GM23248 (cell line): ENCODE data around the gene SHISA5. TPM values are rescaled to one million over a fixed set of nuclear protein-coding genes. Genes with fewer than 3 reads are reported as not detected.
"Not testable (repeated sequence)": the region's sequence is repeated elsewhere in the genome, so short reads cannot be mapped to it uniquely, and the experiment has no call there.

Source experiments
- DNase-seq: peaks from one replicate; pipeline ENCODE4 v3.0.0-alpha.2; 2015
- H2AFZ ChIP-seq: fragments of 200-600 bp; sonication (generic); 2 replicates; pipeline ENCODE4 v1.6.1; 2016; ENCODE audit warnings: antibody characterized with exemption
- H3F3A ChIP-seq: fragments of 200-600 bp; sonication (generic); 2 replicates; pipeline ENCODE4 v1.6.1; 2016; ENCODE audit warnings: mild to moderate bottlenecking, antibody characterized with exemption, mixed run types; ENCODE audit not compliant: insufficient read depth
- H3K27ac ChIP-seq: fragments of 200-600 bp; sonication (generic); 2 replicates; pipeline ENCODE4 v1.5.1; 2016; ENCODE audit warnings: mild to moderate bottlenecking
- H3K27me3 ChIP-seq: fragments of 200-600 bp; sonication (generic); replicated peaks from 2 replicates; pipeline ENCODE4 v1.6.1; 2016; ENCODE audit warnings: mild to moderate bottlenecking; ENCODE audit not compliant: insufficient read depth
- H3K36me3 ChIP-seq: fragments of 200-600 bp; sonication (generic); 2 replicates; pipeline ENCODE4 v1.6.1; 2016; ENCODE audit warnings: low read depth, mild to moderate bottlenecking
- H3K4me1 ChIP-seq: fragments of 200-600 bp; sonication (generic); 2 replicates; pipeline ENCODE4 v1.6.1; 2016; ENCODE audit warnings: mild to moderate bottlenecking; ENCODE audit not compliant: insufficient read depth
- H3K4me2 ChIP-seq: fragments of 200-600 bp; sonication (generic); one replicate; pipeline ENCODE4 v1.6.1; 2016; ENCODE audit warnings: mild to moderate bottlenecking; ENCODE audit not compliant: unreplicated experiment
- H3K4me3 ChIP-seq: fragments of 200-600 bp; sonication (generic); 2 replicates; pipeline ENCODE4 v1.5.1; 2016; ENCODE audit warnings: mild to moderate bottlenecking
- H3K79me2 ChIP-seq: fragments of 200-600 bp; sonication (generic); 2 replicates; pipeline ENCODE4 v1.6.1; 2016; ENCODE audit warnings: mild to moderate bottlenecking; ENCODE audit not compliant: insufficient read depth
- H3K9ac ChIP-seq: fragments of 200-600 bp; sonication (generic); 2 replicates; pipeline ENCODE4 v1.6.1; 2016; ENCODE audit warnings: mild to moderate bottlenecking
- H3K9me2 ChIP-seq: fragments of 200-600 bp; sonication (generic); 2 replicates; pipeline ENCODE4 v1.6.1; 2016; ENCODE audit warnings: mixed run types, mild to moderate bottlenecking, moderate library complexity; ENCODE audit not compliant: insufficient read depth
- H3K9me3 ChIP-seq: fragments of 200-600 bp; sonication (generic); one replicate; pipeline ENCODE4 v1.6.1; 2017; ENCODE audit warnings: low read depth
- H4K20me1 ChIP-seq: fragments of 200-600 bp; sonication (generic); 2 replicates; pipeline ENCODE4 v1.6.0; 2016; ENCODE audit not compliant: insufficient read depth
- EZH2 ChIP-seq: fragments of 200-600 bp; sonication (generic); IDR thresholded peaks from 2 replicates; pipeline ENCODE4 v1.6.1; 2018; ENCODE audit warnings: antibody characterized with exemption, mild to moderate bottlenecking; ENCODE audit not compliant: insufficient read depth, poor library complexity, severe bottlenecking
- EZH2phosphoT487 ChIP-seq: fragments of 200-600 bp; sonication (generic); IDR thresholded peaks from 2 replicates; pipeline ENCODE4 v1.6.1; 2018; ENCODE audit warnings: antibody characterized with exemption, moderate library complexity, mild to moderate bottlenecking, low read depth; ENCODE audit not compliant: insufficient read depth
- WGBS, 2 experiments: methylation state at CpG; one replicate each; pipeline ENCODE4 v1.1.6; 2015 to 2017; ENCODE audit warnings: low lambda C conversion rate in 2 of 2, low coverage in 1 of 2; ENCODE audit errors: missing lambda C conversion rate in 2 of 2; 5-methylcytosine and 5-hydroxymethylcytosine counted together
- in situ Hi-C: fragments of 300-500 bp; cut with MboI; formaldehyde crosslinking; loops from 2 replicates; pipeline ENCODE4 v1.15.0; 2020
- polyA plus RNA-seq: library from polyadenylated mRNA; unstranded; fragments of >200 nt; fragmentation: Nextera tagmentation; extraction: Ambion mirVana; gene quantifications from 2 replicates; pipeline ENCODE4 v1.2.1, GENCODE V29; 2016
- total RNA-seq: library from RNA; depleted of rRNA; stranded (reverse); fragments of >200 nt; shearing (Covaris generic); gene quantifications from 2 replicates; pipeline ENCODE4 v1.2.3, GENCODE V29; 2014

Gene SHISA5
- total and polyA plus RNA-seq, 2 experiments from 2014 or later, result 153 to 215 TPM

DNA sequence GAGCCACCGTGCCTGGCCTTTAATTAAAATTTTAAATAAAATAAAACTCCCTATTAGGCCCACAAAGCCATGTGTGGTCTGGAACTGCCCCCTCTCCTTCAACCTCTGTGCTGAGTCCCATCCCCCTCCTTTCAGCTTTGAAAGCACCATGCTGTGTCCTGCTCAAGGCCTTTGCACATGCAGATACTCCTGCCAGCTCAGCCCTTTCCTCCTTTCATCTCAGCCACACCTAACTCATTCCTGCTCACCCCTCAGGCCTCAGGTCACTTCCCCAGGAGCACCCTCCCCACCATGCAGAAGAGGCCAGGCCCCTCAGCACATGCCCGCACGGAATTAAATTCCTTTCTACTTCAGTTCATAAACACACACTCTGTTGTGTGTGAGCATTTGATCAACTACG, 29.4 kb downstream of the SHISA5 start:
- no peaks in the 10 kb centered on the region for H4K20me1 ChIP-seq
- no peak overlapping the region for H3K27ac ChIP-seq
- H3K4me2 ChIP-seq, result no peak overlapping the region
- no peaks in the 10 kb centered on the region for H3K27me3 ChIP-seq
- peaks cover 8% of the 10 kb centered on the region; the same call in 1 of the 2 replicates for H3F3A ChIP-seq
- no peak overlapping the region for H3K4me3 ChIP-seq
- H3K4me1 ChIP-seq, result peaks cover 11% of the 10 kb centered on the region; the same call in 1 of the 2 replicates
- WGBS, 2 experiments, result 70 to 80% methylated on average over 4 of the region's 4 CpGs
- DNase-seq, result no peak
- no peaks in the 10 kb centered on the region for H3K36me3 ChIP-seq
- H3K9ac ChIP-seq, result no peak overlapping the region
- no peaks in the 10 kb centered on the region for H3K9me2 ChIP-seq
- H3K79me2 ChIP-seq, result peaks cover 31% of the 10 kb centered on the region
- in situ Hi-C loops, result no loop called here
- H2AFZ ChIP-seq, result no peak overlapping the region
- TF ChIP-seq EZH2 (no peak), EZH2phosphoT487 (no peak)
- no peaks in the 10 kb centered on the region for H3K9me3 ChIP-seq

DNA sequence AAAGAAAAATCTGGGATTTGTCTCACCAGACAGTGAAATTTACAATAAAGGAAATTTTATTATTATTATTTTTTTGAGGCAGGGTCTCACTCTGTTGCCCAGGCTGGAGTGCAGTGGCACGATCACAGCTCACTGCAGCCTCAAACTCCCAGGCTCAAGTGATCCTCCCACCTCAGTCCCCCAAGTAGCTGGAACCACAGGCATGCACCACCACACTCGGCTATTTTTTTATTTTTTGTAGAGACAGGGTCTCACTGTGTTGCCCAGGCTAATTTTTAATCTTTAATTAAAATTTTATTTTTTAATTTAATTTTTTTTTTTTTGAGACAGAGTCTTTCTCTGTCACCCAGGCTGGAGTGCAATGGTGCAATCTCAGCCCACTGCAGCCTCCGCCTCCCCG, 29.9 kb downstream of the SHISA5 start:
- in situ Hi-C loops, DNase-seq, H4K20me1 ChIP-seq, H3K4me3 ChIP-seq, H3K27ac ChIP-seq, H3K9ac ChIP-seq, H3K36me3 ChIP-seq, H3K9me2 ChIP-seq, H3K27me3 ChIP-seq, H3F3A ChIP-seq, H3K9me3 ChIP-seq, H2AFZ ChIP-seq, H3K4me2 ChIP-seq: not testable (repeated sequence)
- H3K79me2 ChIP-seq, result peaks cover 37% of the 10 kb centered on the region
- H3K4me1 ChIP-seq, result peaks cover 11% of the 10 kb centered on the region; the same call in 1 of the 2 replicates
- WGBS, 2 experiments, result 87 to 90% methylated on average over 4 of the region's 4 CpGs

DNA sequence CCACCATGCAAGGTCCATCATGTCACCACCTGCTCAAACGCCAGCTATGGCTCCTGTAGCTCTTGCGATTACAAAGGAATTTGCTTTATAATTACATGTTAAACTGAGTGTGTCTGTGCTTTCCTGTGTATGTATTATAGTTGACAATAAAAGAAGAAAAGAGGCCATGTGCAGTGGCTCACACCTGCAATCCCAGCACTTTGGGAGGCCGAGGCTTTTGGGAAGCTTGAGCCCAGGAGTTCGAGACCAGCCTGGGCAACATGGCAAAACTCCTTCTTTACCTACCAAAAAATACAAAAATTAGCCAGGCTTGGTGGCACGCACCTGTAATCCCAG, 30.4 kb downstream of the SHISA5 start:
- Histone ChIP-seq H3K9me3 (no peaks in the 10 kb centered on the region), H3K27ac (peak overlapping the region; percentile 93), H3F3A (peaks cover 8% of the 10 kb centered on the region; the same call in 1 of the 2 replicates), H3K4me1 (peaks cover 11% of the 10 kb centered on the region; the same call in 1 of the 2 replicates), H3K36me3 (no peaks in the 10 kb centered on the region; the same call in 1 of the 2 replicates), H3K9ac (peak overlapping the region; percentile 92), H4K20me1 (no peaks in the 10 kb centered on the region), H3K9me2 (no peaks in the 10 kb centered on the region), H3K4me2 (no peak overlapping the region), H3K27me3 (no peaks in the 10 kb centered on the region), H3K4me3 (no peak overlapping the region), H2AFZ (peak overlapping the region; percentile 77), H3K79me2 (peaks cover 41% of the 10 kb centered on the region)
- WGBS, 2 experiments, result 48 to 59% methylated on average over 5 of the region's 5 CpGs
- in situ Hi-C loops, result no loop called here
- no peak for DNase-seq
- TF ChIP-seq EZH2 (no peak), EZH2phosphoT487 (no peak)

DNA sequence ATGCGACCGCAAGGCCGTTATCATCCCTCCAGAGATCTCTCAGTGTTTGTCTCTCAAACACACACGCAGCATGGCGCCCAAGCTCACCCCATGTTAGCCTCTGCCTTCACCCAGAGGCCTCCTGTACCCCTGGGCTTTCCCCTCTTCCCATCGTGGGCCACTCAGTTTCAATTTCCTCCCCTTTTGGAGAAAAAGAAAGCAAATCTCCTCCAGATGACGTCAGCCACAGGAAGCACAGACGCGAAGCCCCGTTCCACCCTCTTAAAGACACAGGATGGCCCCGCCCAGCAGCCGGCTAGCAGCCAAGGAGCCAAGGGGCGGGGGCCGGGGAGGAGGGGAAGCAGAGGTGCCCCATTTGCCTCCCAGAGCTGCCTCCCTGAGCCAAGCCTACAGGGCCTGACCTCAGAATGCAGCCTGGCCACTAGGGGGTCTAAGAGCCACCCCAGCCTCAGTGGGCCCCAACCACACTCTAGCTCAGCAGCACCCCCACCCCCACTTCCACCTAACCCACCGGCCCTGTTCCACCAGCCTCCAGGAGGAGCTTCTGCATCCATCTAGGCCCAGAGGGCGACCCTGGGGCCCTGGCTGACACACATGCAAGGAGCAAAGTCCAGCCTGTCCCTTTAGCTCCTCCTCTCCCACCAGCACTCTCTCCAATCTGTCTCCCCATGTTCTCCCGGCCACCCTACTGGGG, 30.9 kb downstream of the SHISA5 start:
- peak; percentile 96 for DNase-seq
- Histone ChIP-seq H3K36me3 (peaks cover under 1% of the 10 kb centered on the region; the same call in 1 of the 2 replicates), H3K4me3 (peak overlapping the region; percentile 85), H3K4me2 (peak overlapping the region; percentile 75), H4K20me1 (no peaks in the 10 kb centered on the region), H3K9me3 (no peaks in the 10 kb centered on the region), H3K9ac (peak overlapping the region; percentile 92), H3F3A (peaks cover 8% of the 10 kb centered on the region; the same call in 1 of the 2 replicates), H3K9me2 (no peaks in the 10 kb centered on the region), H3K27ac (peak overlapping the region; percentile 93), H3K27me3 (no peaks in the 10 kb centered on the region), H3K4me1 (peaks cover 11% of the 10 kb centered on the region; the same call in 1 of the 2 replicates), H2AFZ (peak overlapping the region; percentile 77), H3K79me2 (peaks cover 46% of the 10 kb centered on the region)
- 4 to 12% methylated on average over 8 to 17 of the region's 17 CpGs for WGBS, 2 experiments
- TF ChIP-seq EZH2phosphoT487 (no peak), EZH2 (no peak)
- in situ Hi-C loops, result no loop called here

GRCh38 chr3:48472673-48472922, 31.4 kb downstream of the SHISA5 start:
- H3K9ac ChIP-seq, result peak overlapping the region; percentile 92
- peak overlapping the region; percentile 75 for H3K4me2 ChIP-seq
- H3K4me1 ChIP-seq, result peaks cover 15% of the 10 kb centered on the region
- 0 to 1% methylated on average over 5 of the region's 5 CpGs for WGBS, 2 experiments
- peak overlapping the region; percentile 93 for H3K27ac ChIP-seq
- no peaks in the 10 kb centered on the region for H3K27me3 ChIP-seq
- H3K4me3 ChIP-seq, result peak overlapping the region; percentile 85
- no peak for DNase-seq
- in situ Hi-C loops, result no loop called here
- H3K36me3 ChIP-seq, result peaks cover 5% of the 10 kb centered on the region; the same call in 1 of the 2 replicates
- peak overlapping the region; percentile 77 for H2AFZ ChIP-seq
- no peaks in the 10 kb centered on the region for H3K9me3 ChIP-seq
- H3F3A ChIP-seq, result peaks cover 9% of the 10 kb centered on the region; the same call in 1 of the 2 replicates
- peaks cover 51% of the 10 kb centered on the region for H3K79me2 ChIP-seq
- H3K9me2 ChIP-seq, result no peaks in the 10 kb centered on the region
- H4K20me1 ChIP-seq, result no peaks in the 10 kb centered on the region
- TF ChIP-seq EZH2phosphoT487 (no peak), EZH2 (no peak)
